OCI-LY1 (cell line): ENCODE measurements around the gene ESPL1.

ENCODE experiments used
- CTCF ChIP-seq: fragments of 200-600 bp; sonication (generic), shearing (Covaris generic); IDR thresholded peaks from 2 replicates; pipeline ENCODE4 v1.5.1; 2017; ENCODE audit warnings: mild to moderate bottlenecking, antibody characterized with exemption, low read length, moderate library complexity, mixed read lengths
- EZH2 ChIP-seq: fragments of 200-600 bp; sonication (generic), shearing (Covaris generic); IDR thresholded peaks from 2 replicates; pipeline ENCODE4 v1.8.0; 2017; ENCODE audit warnings: borderline replicate concordance, mixed run types, mild to moderate bottlenecking, antibody characterized with exemption, low read length, moderate library complexity, mixed read lengths

GRCh38 chr12:53290661-53291060, 22.6 kb downstream of the ESPL1 start:
- no peak for TF ChIP-seq CTCF
- no peak for TF ChIP-seq EZH2
